Stimulated activated CD8-positive, alpha-beta memory T cell treated with anti-CD3 and anti-CD28 coated beads, Interleukin-4, amount 100 ng/mL, for 4 hours (primary cell): ENCODE measurements around the gene HMSD.

Experiments used
- DNase-seq, 2 donors: peaks; one replicate each; pipeline ENCODE4 v3.0.0-alpha.2; 2020; ENCODE audit warnings: low read depth in 2 of 2, low spot score in 1 of 2

HMSD gene

GRCh38 chr18:63956755-63957154, 7.7 kb downstream of the HMSD start:
- no peak for DNase-seq

DNA sequence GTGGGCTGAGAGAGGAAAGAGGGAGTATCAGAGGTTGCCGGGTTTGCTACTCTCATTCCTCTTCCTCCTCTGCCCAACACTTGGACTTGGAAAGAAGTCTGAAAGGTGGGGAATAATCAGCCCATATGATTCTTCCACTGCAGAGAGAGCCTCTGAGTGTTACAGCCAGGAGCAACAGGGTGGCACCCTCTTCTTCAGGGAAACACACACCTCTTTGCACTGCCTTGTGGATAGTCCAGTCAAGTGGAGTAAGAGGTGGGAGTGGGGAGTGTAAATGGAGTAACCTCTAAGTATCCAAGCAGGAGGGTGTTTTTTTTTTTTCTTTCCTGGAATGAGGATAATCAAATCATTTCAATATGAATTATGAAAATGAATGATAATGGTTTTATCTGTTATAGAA, 11.8 kb downstream of the HMSD start:
- no peak for DNase-seq

DNA sequence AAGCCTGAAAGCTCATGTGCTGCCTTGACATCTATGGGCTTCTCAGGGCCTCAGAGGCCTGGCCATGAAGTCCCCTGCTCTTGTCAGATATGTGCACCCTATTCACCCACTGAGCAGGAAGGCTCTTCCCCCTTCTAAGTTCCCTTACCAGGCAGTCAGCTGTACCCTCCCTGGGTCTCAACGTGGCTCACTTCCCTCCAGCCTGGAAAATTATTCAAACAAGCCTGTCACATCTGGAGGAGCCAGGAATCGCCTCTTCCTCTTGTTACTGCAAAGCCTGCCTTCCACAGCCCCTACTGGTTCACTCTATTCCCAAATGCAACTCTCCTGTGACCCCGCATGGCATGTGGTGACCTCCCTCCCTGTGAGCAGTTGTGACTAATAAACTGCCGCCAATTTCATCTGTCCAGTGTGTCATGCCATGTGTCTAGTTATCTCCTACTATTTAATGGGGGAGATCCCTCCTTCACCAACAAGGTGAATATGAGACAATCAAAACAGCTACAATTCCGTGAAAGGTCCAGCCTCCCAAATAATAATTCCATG, 12.4 kb downstream of the HMSD start:
- DNase-seq = no peak

DNA sequence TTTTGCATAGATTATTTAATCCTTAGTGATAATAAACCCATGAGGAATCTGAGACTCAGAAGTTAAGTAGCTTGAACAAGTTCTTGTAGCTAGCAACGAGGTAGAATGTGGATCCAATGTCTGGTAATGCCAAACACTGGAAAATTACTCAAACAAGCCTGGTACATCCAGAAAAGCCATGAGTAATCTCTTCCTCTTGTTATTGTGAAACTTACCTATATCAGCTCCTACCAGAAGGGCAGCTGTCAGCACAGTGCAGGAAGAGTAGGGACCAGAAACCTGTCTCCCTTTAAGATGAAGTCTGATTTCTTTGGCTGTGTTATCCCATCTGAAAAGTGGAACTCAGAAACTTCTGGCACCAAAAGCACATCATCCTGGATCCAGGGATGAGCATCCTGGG, 13.0 kb downstream of the HMSD start:
- no peak for DNase-seq

- DNase-seq = peak in 1 of 2 donors; percentile 15
Observed at GRCh38 chr18:63963615-63964256, 14.6 kb downstream of the HMSD start.

GRCh38 chr18:63964908-63965307, 15.8 kb downstream of the HMSD start:
- DNase-seq = no peak

DNA sequence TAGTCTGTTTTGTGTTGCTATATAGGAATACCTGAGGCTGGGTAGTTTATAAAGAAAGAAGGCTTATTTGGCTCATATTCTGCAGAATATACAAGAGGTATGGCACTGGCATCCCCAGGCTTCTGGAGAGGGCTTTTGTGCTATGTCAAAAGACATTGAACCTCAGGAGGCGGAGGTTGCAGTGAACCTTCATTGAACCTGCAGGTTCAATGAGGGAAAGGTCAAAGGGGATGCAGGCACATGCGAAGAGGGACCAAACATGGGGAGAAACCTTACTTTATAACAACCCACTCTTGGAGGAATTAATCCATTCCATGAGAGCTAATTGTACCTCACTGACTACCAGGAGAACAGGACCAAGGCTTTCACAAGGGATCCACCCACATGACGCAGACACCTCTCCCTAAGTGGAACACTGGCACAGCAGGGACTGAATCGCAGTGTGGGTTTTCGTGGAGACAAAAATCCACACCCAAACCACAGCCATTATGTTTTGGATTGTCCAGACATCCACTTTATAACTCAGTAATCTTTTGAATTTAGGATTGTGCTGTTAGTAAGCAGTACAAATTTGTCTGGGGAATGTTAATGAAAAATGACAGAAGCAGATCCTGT, 16.7 kb downstream of the HMSD start:
- DNase-seq = no peak

DNA sequence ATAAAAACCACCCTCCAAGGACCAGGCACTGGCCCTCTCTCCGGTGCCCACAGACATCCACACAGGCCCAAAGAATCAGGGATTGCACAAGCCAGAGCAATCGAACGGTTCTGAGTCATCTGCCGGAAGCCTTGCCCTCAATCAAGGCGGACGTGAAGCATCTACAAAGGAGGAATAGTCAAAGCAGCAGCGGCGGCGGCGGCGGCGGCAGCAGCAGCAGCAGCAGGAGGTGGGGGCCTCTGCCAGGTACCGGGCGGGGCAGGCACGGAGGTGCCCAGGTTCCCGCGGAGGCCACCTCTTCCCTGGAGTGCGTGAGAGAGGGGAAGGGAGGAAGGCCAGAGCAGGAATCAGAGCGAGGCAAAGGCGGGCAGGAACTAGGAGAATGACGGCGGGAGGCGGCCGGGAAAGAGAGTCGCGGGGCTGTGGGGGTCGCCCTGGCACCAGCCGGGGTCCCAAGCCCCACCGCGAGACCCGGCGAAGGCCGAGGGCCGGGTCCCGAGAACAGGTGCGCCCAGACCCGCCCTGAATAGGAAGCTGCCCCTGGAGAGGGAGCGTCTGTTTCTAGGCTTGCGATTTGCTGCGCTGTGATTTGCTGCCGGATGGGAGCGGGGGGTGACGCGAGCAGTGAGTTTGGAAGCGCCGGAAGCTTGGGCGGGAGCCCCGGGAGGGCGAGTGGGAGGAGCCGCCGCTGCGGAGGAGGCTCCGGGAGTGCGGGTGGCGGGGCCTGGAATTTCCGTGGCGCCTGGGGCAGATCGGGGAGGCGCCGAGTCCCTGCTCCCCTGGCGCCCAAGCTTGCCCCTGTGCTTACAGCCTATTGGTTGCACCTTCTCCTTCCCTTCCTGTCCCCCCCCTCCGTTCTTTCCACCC, 21.1 kb downstream of the HMSD start, which contains the start of gene SERPINB8:
Gene SERPINB8, plus strand, starts transcription at position 140 of the 867 bp plus-strand sequence. CDS start 8,228 bp downstream, outside the sequence.
- peak; percentile 53 to 57 for DNase-seq

DNA sequence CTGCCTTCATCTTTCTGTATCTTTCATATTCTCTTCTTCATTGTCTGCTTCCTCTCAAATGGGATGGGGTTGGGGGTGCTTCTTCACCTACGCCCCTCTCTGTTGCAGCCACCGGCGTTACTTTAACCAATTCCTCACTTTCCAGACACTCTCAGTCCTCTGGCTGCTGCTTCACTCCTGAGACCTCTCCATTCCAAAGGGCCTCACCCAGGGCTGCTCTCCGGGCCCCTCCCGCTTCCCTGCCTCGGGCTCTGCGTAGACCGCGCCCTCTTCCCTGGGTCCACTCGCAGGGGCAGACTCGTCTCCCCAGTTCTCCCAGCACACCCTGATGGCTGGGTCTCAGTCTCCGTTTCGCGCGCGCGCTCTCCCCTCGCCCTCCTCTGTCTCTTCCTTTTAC, 21.7 kb downstream of the HMSD start:
- no peak for DNase-seq

GRCh38 chr18:63971320-63972001, 22.4 kb downstream of the HMSD start:
- DNase-seq = no peak

GRCh38 chr18:63972002-63972376, 22.9 kb downstream of the HMSD start:
- DNase-seq = no peak

- no peak for DNase-seq
Observed at GRCh38 chr18:63974991-63975390, 25.9 kb downstream of the HMSD start.

DNA sequence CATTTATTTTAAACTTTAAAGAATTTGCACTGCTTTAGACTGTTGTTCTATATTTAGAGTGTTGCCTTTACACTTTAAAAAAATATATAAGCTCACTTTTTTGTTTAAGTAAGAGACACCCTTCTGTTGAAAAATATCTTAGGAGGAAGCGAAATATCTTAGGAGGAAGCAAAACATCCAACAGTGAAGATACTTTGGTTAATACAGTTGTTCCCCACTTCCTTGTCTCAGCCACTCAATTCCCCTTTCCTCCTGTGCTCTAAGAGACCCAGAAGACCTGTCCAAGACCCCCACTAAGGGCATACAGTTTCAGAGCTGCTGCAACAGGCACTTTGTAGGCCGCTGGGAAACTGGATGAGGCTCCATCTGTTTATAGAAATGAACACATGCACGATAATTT, 26.5 kb downstream of the HMSD start:
- DNase-seq = no peak

DNA sequence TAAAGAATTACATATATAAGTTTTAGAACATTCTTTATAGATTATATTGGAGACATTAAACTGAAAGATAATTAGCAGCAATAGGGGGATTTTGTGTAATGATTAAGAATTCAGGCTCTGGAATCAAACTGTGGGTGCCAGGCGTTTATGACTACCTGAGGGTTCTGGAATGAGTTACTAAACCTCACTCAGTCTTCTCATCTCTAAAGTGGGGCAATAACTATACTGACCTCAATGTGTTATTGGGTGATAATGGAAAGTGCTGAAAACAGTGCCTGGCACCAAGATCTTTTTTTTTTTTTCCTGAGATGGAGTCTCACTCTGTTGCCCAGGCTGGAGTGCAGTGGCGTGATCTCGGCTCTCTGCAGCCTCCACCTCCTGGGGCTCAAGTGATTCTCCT, 27.9 kb downstream of the HMSD start:
- no peak for DNase-seq

- no peak for DNase-seq
Observed at GRCh38 chr18:63979409-63979920, 30.4 kb downstream of the HMSD start.

GRCh38 chr18:63980027-63980426, 30.9 kb downstream of the HMSD start:
- DNase-seq = no peak

- no peak for DNase-seq
Observed at GRCh38 chr18:63980896-63981460, 31.9 kb downstream of the HMSD start.

DNA sequence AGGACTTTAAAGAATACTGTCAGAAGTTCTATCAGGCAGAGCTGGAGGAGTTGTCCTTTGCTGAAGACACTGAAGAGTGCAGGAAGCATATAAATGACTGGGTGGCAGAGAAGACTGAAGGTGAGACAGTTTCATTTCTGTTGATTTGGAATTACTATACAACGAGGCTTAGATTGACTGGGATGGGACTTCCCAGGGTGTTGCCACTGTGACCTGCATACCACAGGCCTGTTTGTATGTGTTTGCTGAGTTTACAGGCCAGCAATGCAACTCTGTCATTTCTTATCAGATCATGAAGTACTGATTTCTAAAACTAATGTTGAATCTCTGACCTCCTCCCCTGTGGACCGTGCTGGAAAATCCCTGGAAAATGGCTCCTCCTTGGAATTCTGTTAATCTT, 32.6 kb downstream of the HMSD start:
- DNase-seq = no peak

DNA sequence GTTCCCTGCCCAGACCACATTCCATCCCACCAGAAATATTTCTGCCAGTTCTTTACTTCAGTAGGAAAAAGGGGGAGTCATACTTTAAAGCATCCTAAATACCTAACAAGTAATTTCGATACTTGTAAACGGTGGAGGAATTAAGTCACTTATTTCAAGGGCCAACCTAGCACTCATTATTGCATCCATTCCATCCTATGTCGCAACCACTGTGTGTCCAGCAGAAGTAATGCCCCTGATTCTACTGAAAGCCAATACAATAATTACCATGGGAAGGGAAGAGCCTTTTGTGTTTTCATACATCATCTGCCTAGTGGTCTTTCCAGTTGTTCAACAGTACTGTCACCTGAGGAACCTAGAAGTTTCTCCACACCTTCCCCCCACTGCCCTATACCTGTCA, 33.3 kb downstream of the HMSD start:
- DNase-seq = no peak

- no peak for DNase-seq
Observed at GRCh38 chr18:63986885-63987284, 37.8 kb downstream of the HMSD start.

GRCh38 chr18:63987743-63988142, 38.6 kb downstream of the HMSD start:
- DNase-seq = no peak
